T-helper 17 cell (primary cell): ENCODE data around the gene CLEC4E. TPM values are rescaled to one million over a fixed set of nuclear protein-coding genes. Genes with fewer than 3 reads are reported as not detected.
"Not testable (repeated sequence)": the region's sequence is repeated elsewhere in the genome, so short reads cannot be mapped to it uniquely, and the experiment has no call there.

ENCODE experiments used
- ATAC-seq: fragments of 150-1000 bp; cut with Tn5 transposase; 2 replicates; pipeline ENCODE4 v1.10.0; 2021; ENCODE audit warnings: mild to moderate bottlenecking, moderate library complexity
- DNase-seq, 3 donors: peaks; one replicate each; pipeline versions ENCODE4 v3.0.0 to v3.0.0-alpha.2; 2020 to 2021
- H3K9me3 ChIP-seq: one replicate; pipeline ENCODE4 v1.7.0; 2013; ENCODE audit warnings: low read length, mild to moderate bottlenecking; ENCODE audit not compliant: control insufficient read depth, poor library complexity, severe bottlenecking
- H3K27ac Mint-ChIP-seq: one replicate; pipeline ENCODE4 v1.8.0; 2022; ENCODE audit warnings: mild to moderate bottlenecking, moderate library complexity, mixed read lengths
- H3K27me3 Mint-ChIP-seq: one replicate; pipeline ENCODE4 v1.8.0; 2022; ENCODE audit warnings: mixed read lengths
- H3K36me3 Mint-ChIP-seq: one replicate; pipeline ENCODE4 v1.8.0; 2022; ENCODE audit warnings: low read depth, mixed read lengths
- H3K4me1 Mint-ChIP-seq: one replicate; pipeline ENCODE4 v1.8.0; 2022; ENCODE audit warnings: mild to moderate bottlenecking, mixed read lengths
- H3K4me3 Mint-ChIP-seq: one replicate; pipeline ENCODE4 v1.8.0; 2022; ENCODE audit warnings: mild to moderate bottlenecking, moderate library complexity, mixed read lengths
- total RNA-seq, 4 donors: library from RNA in 2 of 4; stranded (reverse) in 2 of 4; gene quantifications; one replicate each; pipeline ENCODE4 v1.2.3 and lab custom pipeline; 2022 to 2026

CLEC4E gene
- total RNA-seq, 2 donors from 2014 or later, result 0.73 to 2.0 TPM

GRCh38 chr12:8556531-8557097 is 15.9 kb upstream of the CLEC4E start:
- Mint-ChIP-seq H3K36me3 (no peaks in the 10 kb centered on the region), H3K4me3 (no peak overlapping the region), H3K4me1 (peaks cover 2% of the 10 kb centered on the region), H3K27me3 (peaks cover 21% of the 10 kb centered on the region), H3K27ac (no peak overlapping the region)
- H3K9me3 ChIP-seq, result no peaks in the 10 kb centered on the region
- DNase-seq, result no peak
- ATAC-seq, result no peak

DNA sequence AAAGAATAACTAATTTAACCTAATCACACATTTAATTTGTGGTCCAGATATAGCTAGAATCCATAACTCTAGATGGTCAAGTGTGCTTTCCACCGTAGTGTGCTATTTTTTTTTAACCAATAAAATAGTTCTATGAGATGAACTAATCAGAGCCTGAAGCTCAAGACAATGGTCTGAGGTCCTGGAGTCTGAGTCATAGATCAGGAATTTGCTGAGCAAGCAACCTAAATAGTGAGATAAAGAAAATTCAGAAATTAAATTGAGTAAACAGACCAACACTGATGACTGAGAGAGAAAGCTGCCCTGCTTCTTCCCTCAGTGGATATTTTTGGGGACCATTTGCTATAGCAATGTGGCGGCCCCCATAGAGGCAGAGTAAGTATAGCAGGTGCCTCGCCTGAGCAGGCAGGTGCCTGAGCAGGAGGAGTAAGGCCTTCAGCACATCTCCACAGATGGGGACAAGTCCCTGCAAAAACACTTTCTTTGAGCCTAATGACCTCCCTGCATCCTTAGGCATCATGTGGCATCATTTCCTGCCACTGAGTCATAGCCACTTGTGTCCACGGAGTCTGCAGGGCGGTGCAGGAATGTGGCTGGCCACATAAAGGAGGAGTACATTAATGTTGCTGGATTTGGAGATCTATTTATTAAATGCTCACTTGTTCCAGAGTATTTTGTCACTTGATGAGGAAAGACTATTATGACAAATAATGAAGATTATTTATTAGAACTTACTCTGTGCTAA is 13.9 kb upstream of the CLEC4E start:
- H3K27me3 Mint-ChIP-seq, result peaks cover 5% of the 10 kb centered on the region
- peaks cover 2% of the 10 kb centered on the region for H3K4me1 Mint-ChIP-seq
- H3K4me3 Mint-ChIP-seq, result no peak overlapping the region
- ATAC-seq (no peak), DNase-seq (no peak)
- H3K36me3 Mint-ChIP-seq, result no peaks in the 10 kb centered on the region
- H3K27ac Mint-ChIP-seq, result no peak overlapping the region
- H3K9me3 ChIP-seq, result no peaks in the 10 kb centered on the region

- ATAC-seq (no peak), DNase-seq (no peak)
- peaks cover 5% of the 10 kb centered on the region for H3K27me3 Mint-ChIP-seq
- no peak overlapping the region for H3K27ac Mint-ChIP-seq
- H3K4me1 Mint-ChIP-seq, result no peaks in the 10 kb centered on the region
- H3K9me3 ChIP-seq, result no peaks in the 10 kb centered on the region
- no peaks in the 10 kb centered on the region for H3K36me3 Mint-ChIP-seq
- no peak overlapping the region for H3K4me3 Mint-ChIP-seq
Observed at GRCh38 chr12:8553088-8553627, 12.5 kb upstream of the CLEC4E start.

GRCh38 chr12:8549381-8549780 is 8.7 kb upstream of the CLEC4E start:
- H3K9me3 ChIP-seq, result no peaks in the 10 kb centered on the region
- no peak for ATAC-seq
- Mint-ChIP-seq H3K36me3 (no peaks in the 10 kb centered on the region), H3K27ac (no peak overlapping the region), H3K27me3 (peaks cover 14% of the 10 kb centered on the region), H3K4me1 (no peaks in the 10 kb centered on the region), H3K4me3 (no peak overlapping the region)
- no peak for DNase-seq

GRCh38 chr12:8548192-8548591 is 7.5 kb upstream of the CLEC4E start:
- H3K27ac Mint-ChIP-seq, result no peak overlapping the region
- H3K4me1 Mint-ChIP-seq, result no peaks in the 10 kb centered on the region
- H3K27me3 Mint-ChIP-seq, result peaks cover 23% of the 10 kb centered on the region
- H3K9me3 ChIP-seq, result no peaks in the 10 kb centered on the region
- no peaks in the 10 kb centered on the region for H3K36me3 Mint-ChIP-seq
- no peak for ATAC-seq
- DNase-seq, result no peak
- H3K4me3 Mint-ChIP-seq, result no peak overlapping the region

GRCh38 chr12:8547645-8548044 is 6.9 kb upstream of the CLEC4E start:
- Mint-ChIP-seq H3K27ac (no peak overlapping the region), H3K4me1 (no peaks in the 10 kb centered on the region), H3K27me3 (peaks cover 23% of the 10 kb centered on the region), H3K4me3 (no peak overlapping the region), H3K36me3 (no peaks in the 10 kb centered on the region)
- no peak for DNase-seq
- H3K9me3 ChIP-seq, result no peaks in the 10 kb centered on the region
- no peak for ATAC-seq

- H3K9me3 ChIP-seq, result no peaks in the 10 kb centered on the region
- Mint-ChIP-seq H3K4me1 (peaks cover 2% of the 10 kb centered on the region), H3K36me3 (no peaks in the 10 kb centered on the region), H3K4me3 (no peak overlapping the region), H3K27ac (no peak overlapping the region), H3K27me3 (peaks cover 18% of the 10 kb centered on the region)
- ATAC-seq (no peak), DNase-seq (no peak)
Observed at GRCh38 chr12:8546591-8546990, 5.9 kb upstream of the CLEC4E start.

DNA sequence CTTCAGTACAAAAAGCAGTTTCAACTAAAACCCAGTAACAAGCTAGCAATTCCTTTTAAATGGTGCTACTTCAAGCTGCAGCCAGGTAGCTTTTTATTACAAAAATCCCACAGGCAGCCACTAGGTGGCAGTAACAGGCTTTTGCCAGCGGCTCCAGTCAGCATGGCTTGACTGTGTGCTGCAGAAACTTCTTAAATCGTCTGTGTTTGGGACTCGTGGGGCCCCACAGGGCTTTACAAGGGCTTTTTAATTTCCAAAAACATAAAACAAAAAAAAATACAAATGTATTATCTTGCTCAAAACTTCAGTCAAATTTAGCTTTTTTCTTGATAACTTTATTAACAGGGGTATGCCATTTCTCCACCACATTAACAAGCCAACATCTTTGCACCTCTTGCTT is 3.6 kb upstream of the CLEC4E start:
- Mint-ChIP-seq H3K4me3 (no peak overlapping the region), H3K27ac (no peak overlapping the region), H3K27me3 (peaks cover 36% of the 10 kb centered on the region), H3K4me1 (peaks cover 10% of the 10 kb centered on the region), H3K36me3 (peaks cover 8% of the 10 kb centered on the region)
- DNase-seq, result peak; percentile 38 to 65 (median 41)
- H3K9me3 ChIP-seq, result no peaks in the 10 kb centered on the region
- ATAC-seq, result peak; percentile 81

DNA sequence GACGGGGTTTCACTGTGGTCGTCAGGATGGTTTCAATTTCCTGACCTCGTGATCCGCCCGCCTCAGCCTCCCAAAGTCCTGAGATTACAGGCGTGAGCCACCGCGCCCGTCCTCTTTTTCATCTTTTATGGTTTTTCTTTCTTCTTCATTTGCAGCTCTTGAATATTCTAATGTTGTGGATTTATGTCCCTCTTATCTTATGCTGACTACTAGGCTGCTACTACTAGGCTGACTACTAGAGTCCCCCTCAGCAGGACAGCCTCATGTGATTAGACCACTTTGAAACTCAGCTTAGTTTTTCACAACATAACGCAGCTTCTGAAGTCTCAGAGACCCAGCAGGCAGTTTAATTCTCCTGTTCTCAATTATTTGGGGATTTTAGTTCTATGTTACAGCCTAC is 857 bp upstream of the CLEC4E start:
- H3K27me3 Mint-ChIP-seq, result peaks cover 42% of the 10 kb centered on the region
- no peaks in the 10 kb centered on the region for H3K9me3 ChIP-seq
- peaks cover 8% of the 10 kb centered on the region for H3K36me3 Mint-ChIP-seq
- DNase-seq, result no peak
- H3K27ac Mint-ChIP-seq, result no peak overlapping the region
- H3K4me3 Mint-ChIP-seq, result no peak overlapping the region
- no peak for ATAC-seq
- peaks cover 10% of the 10 kb centered on the region for H3K4me1 Mint-ChIP-seq

DNA sequence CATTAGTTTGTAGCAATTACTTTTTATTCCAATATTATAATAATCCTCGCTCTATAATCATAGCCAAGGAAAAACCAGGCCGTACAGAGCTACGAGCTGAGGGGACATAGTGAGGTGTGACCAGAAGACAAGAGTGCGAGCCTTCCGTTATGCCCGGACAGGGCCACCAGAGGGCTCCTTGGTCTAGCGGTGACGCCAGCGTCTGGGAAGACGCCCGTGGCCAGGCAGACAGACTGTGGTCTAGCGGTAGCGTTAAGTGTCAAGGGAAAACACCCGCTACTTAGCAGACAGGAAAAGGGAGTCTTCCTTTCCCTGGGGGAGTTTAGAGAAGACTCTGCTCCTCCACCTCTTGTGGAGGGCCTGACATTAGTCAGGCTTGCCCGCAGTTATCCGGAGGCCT is 2.9 kb downstream of the CLEC4E start:
- not testable (repeated sequence) for H3K9me3 ChIP-seq, H3K27ac Mint-ChIP-seq, ATAC-seq, H3K4me1 Mint-ChIP-seq, DNase-seq, H3K4me3 Mint-ChIP-seq, H3K36me3 Mint-ChIP-seq
- peaks cover 57% of the 10 kb centered on the region for H3K27me3 Mint-ChIP-seq

DNA sequence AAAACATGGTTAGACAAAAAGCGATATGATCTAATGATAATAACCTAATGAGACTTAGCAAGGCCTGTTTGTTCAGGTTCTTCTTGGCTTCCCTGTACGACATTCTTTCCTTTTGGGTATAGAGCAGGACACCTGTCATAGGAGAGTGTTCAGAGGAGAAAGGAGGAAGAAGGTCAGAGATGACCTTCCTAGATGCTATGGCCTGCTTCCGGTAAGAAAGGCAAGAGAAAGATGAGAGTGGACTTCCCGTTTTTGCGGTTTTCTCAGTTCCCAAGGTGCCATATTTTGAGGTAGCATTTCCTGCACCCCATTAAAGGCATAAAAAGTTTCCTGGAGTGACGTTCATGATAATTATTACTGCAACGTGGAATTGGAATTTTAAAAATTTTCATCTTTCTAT is 8.7 kb downstream of the CLEC4E start:
- DNase-seq (no peak), ATAC-seq (no peak)
- Mint-ChIP-seq H3K27ac (no peak overlapping the region), H3K36me3 (peaks cover 2% of the 10 kb centered on the region), H3K4me1 (no peaks in the 10 kb centered on the region), H3K27me3 (peaks cover 33% of the 10 kb centered on the region), H3K4me3 (no peak overlapping the region)
- H3K9me3 ChIP-seq, result no peaks in the 10 kb centered on the region

- H3K36me3 Mint-ChIP-seq, result peaks cover 2% of the 10 kb centered on the region
- DNase-seq, result no peak
- H3K4me3 Mint-ChIP-seq, result no peak overlapping the region
- no peak overlapping the region for H3K27ac Mint-ChIP-seq
- no peak for ATAC-seq
- H3K27me3 Mint-ChIP-seq, result peaks cover 7% of the 10 kb centered on the region
- H3K4me1 Mint-ChIP-seq, result no peaks in the 10 kb centered on the region
- H3K9me3 ChIP-seq, result no peaks in the 10 kb centered on the region
Observed at GRCh38 chr12:8527250-8528130, 13.2 kb downstream of the CLEC4E start.

DNA sequence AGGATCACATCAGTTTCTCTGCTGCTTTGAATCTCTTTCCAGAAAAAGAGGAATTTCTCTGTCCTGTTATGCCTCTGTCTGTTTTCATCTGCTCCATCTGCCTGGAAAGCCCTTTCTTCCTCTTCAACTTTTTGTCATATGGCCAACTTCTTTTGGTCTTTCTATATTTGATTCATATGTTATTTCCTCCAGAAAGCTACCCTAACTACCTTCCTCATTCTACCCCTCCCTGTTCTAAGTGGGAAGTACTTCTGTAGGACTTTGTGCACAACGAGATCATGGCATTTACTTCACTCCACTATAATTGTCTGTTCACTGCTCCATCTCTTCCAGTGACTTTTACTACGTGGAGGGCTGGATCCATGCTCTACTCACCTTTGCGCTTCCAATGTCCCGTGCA is 21.5 kb downstream of the CLEC4E start:
- no peak overlapping the region for H3K27ac Mint-ChIP-seq
- no peak overlapping the region for H3K4me3 Mint-ChIP-seq
- no peaks in the 10 kb centered on the region for H3K9me3 ChIP-seq
- no peaks in the 10 kb centered on the region for H3K4me1 Mint-ChIP-seq
- H3K27me3 Mint-ChIP-seq, result peaks cover 31% of the 10 kb centered on the region
- ATAC-seq, result no peak
- H3K36me3 Mint-ChIP-seq, result no peaks in the 10 kb centered on the region
- DNase-seq, result no peak
